ENCODE measurements around the gene PELI2.
A peak's percentile ranks its signal among the peaks of the same experiment; 100 is the strongest.

Gene PELI2, protein sequence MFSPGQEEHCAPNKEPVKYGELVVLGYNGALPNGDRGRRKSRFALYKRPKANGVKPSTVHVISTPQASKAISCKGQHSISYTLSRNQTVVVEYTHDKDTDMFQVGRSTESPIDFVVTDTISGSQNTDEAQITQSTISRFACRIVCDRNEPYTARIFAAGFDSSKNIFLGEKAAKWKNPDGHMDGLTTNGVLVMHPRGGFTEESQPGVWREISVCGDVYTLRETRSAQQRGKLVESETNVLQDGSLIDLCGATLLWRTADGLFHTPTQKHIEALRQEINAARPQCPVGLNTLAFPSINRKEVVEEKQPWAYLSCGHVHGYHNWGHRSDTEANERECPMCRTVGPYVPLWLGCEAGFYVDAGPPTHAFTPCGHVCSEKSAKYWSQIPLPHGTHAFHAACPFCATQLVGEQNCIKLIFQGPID

DNA sequence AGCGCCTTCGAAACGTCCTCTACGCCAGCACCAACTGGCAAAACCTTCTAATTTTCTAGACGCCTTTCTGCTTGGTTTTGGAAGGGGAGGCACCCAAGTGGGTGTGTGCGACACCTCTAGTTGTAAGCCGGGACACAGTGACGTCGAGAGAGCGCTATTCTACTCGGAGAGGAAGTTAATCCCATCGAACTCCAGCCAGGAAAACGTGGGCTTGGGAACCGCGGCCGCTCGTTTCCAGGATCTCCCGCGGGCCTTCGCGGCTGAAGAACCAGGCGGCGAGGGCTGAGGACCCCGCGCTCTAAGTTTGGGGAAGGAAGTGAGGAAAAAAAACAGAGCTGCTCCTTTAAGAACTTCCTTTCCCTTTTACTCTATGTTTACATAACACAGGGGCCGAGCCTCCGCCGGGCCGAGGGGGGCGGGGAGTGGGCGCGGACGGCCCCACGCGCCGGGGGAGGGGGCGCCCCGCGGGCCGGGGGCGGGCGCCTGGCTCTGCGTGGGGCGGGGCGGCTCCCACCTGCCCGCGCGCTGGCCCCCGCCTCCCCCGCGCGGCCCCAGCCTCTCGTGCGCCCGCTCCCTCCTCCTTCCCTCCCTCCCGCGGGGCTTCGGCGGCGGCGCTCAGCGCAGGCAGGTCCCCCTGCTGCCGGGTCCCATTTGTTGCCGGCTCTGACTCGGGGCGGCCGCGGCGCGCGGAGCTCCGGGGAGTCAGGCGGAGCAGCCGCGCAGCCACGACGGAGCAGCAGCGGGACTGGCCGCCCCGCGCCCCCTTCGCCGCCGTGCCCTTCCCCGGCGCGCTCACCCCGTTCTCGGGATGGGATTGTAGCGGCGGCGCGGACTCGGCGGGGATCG, at the start of gene PELI2:
TSS of gene PELI2 (plus strand) at position 647 of the 846 bp plus-strand sequence. CDS start 250 bp downstream, outside the sequence.
- DNase-seq (ENCODE audit: low spot score): peak; percentile 83

DNA sequence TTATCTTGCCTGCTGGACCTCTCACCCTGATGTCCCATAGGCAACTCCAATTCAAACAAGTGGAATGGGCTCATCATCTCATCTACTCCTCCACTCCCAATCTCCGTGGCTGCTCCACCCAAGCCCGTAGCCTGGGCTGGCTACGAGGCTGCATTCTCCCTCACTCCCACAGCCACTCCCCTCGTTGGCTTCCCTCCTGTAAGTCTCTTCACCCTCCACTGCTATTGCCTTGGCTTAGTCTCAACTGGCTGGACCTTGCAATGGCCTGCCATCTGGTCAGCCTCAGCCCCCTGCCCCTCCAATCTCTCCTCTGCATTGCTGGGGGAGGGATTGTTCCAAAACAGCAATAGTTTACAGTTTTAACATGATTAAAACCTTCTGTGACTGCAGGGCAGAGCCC, 44.4 kb upstream of the PELI2 start:
- no peak for DNase-seq (ENCODE audit: low spot score)

DNA sequence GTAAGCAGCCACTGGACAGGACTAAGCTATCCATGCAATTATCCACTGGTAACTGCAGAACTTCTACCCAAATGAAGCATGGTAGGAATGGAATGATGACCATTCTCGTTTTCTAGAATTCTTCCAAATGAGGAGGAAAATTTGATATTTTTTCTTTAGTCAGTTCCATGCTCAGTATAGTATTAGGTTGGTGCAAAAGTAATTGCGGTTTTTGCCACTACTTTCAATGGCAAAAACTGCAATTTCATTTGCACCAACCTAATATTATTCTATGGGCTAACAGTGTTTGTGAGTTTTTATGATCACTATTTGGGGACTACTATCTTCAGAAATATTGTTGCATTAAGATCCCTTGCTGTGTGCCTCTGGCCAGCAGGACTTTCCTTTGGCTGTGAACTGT, 42.9 kb upstream of the PELI2 start:
- no peak for DNase-seq (ENCODE audit: low spot score)

DNA sequence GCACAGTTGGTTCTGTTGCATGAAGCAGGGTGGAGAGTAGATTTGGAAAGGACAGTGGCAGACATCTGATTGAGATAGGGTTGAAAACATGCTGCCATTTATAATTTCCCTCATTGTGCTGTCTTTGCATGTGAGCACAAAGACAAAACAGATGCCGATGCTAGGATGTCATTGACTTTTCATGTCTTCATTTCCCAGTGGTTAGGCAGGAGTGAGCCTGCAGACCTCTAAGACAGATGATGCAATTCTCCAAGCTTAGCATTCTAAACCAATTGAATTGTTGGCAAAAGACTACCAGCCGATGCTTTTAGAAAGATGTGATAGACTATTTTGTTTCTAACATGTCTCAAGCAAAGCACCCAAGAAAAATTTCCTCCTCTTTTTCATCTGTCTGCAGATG, 37.1 kb upstream of the PELI2 start:
- DNase-seq (ENCODE audit: low spot score): no peak

DNA sequence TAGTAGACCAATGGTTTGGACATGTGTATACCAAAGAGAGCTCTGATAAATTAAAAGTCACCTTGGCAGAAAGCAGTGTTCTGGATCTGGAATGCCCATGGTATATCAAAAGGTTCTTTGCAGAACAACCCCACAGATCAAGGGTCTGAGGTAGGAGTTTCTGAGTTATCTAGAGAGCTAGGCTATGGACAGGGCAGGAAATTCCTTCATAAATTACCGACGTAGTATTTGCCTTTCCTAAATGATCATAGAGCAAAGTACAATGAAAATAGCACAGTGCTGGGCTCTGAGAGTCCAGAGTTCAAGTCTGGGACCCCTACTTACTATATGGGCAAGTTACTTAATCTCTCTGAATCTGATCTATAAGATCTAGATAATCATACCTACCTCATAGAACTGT, 35.3 kb upstream of the PELI2 start:
- DNase-seq (ENCODE audit: low spot score): no peak

DNA sequence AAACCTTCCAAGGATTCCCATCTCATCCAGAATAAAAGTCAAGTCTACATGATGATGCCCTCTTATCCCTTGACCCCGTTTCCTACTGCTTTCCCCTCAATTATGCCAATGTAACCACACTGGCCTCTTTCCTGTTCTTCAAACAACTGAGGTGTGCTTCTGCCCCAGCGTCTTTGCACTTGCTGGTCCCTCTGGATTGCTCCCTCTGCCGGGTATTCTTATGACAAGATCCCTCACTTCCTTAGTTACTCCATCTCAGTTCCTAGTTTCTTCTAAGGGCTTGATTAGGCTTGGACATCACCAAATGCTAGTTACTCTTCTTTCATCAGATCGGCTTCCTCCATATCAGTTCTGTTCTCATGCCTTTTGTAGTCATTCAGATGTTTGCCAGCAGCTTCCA, 32.7 kb upstream of the PELI2 start:
- DNase-seq (ENCODE audit: low spot score): no peak

DNA sequence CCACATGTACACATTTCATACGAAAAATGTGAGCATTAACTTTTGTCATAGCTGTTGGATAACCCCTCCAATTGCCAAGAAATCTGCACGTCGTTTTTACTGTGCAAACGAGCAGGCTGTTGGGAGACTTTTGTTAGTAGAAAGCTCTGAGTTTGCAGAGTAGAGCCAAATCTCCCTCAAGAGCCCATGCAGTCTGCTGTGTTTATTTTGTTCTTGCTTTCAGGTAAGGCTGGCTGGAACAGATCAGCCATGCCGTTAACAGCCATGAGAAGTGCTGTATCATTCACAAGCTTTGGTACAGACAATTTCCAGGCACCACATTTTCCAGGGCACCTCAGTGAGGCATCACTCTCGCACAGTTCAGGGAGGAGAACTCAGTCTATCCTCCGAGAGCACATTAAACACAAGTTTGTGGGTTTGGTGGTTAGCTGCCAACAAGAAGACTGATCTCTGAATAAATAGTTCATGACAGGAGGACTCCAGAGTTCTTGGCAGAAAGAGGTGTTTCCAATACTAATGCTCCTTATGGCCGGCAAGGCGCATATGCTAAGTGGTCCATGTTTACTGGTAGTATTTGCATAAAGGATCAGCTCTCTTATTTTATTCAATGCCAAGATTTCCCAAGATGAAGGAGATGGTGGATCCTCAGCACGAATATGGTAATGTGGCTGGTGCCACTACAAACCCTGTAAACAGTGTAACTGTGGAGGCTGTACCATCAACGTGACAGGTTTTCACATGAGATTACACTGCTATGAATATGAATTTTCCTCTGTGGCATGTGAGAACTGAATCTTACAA, 30.3 kb upstream of the PELI2 start:
- DNase-seq (ENCODE audit: low spot score): no peak

DNA sequence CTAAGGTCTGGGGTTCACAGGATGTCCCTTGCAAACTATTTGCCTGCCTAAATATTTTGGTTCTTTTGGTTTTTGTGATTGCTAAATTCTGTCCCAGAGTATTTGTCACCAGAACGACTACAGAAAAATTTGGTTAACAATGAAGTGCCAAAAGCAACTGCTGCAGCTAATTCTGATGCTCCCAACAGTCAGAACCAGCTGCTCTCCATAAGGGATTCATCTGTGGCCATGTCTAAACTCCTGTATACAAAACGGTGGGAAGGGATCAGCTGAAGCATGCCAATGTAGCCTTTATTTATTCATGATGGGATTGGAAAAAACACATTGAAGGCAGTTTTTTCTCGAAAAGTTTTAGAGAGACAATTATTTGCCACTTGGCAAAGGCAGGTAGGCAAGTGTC, 29.3 kb upstream of the PELI2 start:
- DNase-seq (ENCODE audit: low spot score): no peak

DNA sequence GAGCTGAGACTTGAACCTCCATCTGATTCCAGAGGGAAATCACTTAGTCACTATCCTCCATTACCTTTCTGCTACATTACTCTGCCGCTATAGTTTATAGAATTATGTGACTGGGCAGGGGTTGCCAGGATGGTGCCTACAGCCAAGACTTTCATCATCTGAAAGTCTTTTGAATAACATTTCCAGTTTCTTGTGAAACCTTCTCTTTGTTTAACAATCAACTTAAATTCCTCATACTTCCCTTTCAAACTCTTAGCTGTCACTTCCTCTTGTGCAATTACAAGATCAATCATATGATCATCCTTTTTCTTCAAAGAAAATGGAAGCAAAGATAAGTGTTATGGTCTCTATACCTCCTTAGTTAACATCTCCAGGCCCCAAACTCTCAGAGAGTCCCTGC, 25.4 kb upstream of the PELI2 start:
- DNase-seq (ENCODE audit: low spot score): no peak

DNA sequence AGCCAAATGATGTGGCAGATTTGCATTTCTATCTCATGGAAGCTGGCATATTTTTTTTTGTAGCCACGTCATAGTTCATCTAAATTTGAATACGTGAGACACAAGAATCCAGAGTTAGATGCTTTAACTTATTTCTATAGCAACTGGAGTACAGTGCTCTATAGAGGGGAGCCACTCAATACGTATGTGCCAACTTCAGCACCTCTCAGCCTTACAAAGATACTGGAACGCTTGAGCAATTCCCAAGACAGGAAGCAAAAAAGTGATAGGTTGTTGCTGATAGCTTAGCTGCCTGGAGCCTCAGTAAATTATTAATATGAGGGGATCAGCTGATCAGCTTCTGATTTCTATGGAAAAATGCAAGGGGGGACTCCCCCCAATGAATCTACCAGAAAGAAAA, 24.1 kb upstream of the PELI2 start:
- DNase-seq (ENCODE audit: low spot score): no peak

DNA sequence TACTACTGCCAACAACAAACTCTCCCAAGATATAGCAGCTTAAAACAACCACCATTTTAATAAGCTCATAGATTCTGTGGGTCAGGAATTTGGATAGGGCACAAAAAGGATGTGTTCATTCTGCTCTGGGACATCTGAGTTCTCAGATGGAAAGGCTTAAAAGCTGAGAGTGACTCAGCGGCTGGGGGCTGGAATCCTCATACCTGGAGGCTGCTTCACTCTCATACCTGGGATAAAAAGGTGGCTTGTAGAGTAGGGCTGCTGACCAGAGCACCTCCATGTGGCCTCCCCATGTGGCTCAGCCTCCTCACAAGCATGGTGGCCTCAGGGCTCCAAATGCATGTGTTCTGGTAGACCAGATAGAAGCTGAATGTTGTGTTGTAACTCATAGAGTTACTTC, 20.2 kb upstream of the PELI2 start:
- DNase-seq (ENCODE audit: low spot score): no peak

DNA sequence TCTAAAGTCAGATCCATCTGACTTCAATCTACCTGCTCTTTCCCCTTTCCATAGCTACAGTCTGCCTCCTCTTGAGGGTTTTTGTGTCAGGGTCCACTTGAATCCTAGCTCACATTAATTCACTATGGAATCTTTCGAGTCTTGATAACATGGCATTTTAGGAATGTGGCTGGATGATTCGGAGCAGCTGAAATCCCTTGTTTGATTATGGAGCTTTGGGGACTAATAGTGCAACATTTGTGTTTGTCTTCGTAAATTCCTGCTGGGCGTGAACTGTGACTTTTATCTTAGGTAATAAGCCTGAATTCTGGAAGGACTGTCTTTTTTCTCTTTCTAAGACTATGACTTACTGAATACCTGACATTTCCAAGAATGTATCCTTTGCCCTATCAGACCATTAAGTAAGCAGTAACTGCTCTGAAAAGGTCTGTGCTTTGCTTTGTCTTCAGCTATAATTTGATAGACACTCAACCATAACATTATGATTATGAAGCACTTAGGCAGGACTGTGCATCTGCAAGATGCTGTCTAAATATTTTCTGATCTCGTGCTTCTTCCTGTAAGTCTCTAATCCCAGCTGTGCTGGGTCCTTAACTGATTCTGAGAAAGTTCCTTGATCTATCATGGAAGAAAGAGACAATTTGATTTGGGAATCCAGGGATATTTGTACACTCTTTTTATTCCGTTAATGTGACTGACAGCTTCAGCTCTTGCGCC, 19.0 kb upstream of the PELI2 start:
- no peak for DNase-seq (ENCODE audit: low spot score)

DNA sequence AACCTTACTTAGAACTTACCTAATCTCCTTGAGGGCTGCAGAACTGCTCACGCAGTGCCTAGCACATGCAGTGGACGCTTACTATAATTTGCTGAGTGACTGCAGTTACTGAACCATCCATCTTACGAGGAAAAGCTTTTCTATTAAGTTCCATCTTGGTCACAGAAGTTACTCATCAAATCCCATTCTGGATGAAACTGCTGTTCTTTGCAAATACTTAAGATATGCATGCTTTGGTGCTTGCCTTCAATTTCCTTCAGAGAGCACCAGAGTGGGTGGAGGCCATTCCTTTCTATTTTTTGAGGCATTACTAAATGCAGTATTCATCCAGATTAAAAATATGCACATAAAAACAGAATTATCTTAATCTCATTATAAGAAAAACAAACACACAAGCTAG, 17.7 kb upstream of the PELI2 start:
- DNase-seq (ENCODE audit: low spot score): no peak

DNA sequence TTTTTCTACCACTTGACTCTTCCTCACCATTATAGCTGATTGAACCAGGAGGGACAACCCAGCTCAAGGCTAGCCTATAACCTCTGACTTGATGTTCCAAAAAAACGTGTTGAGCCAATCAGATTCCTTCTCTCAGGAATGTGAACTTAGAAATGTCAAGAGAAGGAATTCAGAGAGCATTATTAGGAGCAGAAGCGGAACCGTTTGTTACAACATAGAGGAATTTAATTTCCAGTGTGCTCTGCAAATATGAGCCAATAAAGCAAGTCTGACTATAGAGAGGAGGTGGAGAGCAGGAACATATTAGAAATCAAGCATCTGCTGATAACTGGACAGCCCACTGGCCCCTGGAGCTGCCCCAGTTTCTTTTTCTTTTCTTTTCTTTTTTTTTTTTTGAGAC, 15.3 kb upstream of the PELI2 start:
- DNase-seq (ENCODE audit: low spot score): no peak

DNA sequence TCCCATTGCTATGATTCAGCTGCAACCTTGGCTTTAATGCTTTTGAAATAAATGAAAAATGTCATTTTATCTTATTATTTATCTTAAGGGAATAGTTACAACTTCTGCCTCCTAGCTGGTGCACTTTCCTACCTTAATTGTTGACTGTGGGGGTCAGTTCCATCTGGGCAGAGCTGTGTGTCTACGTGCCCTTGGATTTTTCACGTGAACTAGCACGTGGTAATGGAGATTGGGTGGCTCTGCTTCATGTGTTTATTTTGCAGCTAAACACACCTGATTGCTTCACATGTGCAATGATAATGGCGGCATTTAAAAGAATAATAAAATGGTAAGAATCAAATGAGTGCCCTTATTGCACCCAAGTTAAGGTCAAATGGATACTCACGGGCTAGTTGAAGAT, 10.6 kb upstream of the PELI2 start:
- DNase-seq (ENCODE audit: low spot score): no peak

DNA sequence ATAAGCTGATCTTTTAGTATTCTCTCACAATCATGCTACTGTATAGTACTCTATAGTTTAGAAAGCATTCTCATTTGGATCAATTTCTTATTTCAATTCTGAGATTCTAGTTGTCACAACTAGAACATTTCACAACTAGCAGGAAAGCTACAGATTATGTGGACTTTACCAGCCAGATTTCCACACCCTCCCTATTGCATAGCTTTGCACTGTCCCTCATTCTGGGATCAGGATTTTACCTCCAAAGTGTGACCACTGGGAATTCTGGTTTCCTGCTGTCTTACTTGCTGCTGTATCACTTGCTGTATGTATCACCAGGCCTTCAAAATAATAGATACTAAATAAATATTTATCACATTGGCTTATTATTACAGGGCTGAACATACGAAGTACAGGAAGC, 10.2 kb upstream of the PELI2 start:
- DNase-seq (ENCODE audit: low spot score): no peak

DNA sequence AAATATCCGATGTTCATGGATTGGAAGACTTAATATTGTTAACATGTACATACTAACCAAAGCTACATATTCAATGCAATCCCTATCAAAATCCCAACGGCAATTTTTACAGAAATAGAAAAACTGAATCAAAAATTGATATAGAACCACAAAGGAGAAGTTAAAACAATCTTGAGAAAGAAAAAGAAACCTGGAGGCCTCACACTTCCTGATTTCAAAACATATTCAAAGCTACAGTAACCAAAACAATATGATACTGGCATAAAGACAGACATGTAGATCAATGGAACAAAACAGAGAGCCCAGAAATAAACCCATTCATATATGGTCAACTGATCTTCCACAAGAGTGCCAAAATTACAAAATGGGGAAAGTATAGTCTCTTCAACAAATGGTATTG, 5.4 kb upstream of the PELI2 start:
- DNase-seq (ENCODE audit: low spot score): no peak

DNA sequence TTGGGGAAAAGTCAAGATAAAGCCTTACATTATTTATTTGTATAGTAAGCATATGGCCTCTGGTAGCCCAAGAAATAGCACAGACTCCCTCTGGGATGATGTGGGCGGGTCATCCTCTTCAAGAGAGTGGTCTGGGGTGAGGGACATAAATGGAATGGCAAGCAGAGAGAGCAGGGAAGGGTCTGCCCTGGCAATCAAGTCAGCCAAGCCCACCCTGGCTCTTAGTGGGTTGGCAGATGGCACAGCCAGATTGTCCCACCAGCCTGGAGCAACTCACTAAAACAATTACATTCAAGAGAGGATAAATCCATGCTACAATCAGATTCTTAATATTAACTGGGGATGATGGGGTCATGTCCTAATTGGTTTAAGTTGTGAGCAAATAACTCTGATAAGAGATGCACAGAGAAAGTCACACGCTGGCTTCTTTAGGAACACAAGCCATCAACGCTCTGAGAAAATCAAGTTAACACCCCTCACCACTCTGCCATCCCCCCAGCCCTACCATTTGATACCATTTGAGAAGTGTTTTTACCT, 2.8 kb upstream of the PELI2 start:
- no peak for DNase-seq (ENCODE audit: low spot score)

DNA sequence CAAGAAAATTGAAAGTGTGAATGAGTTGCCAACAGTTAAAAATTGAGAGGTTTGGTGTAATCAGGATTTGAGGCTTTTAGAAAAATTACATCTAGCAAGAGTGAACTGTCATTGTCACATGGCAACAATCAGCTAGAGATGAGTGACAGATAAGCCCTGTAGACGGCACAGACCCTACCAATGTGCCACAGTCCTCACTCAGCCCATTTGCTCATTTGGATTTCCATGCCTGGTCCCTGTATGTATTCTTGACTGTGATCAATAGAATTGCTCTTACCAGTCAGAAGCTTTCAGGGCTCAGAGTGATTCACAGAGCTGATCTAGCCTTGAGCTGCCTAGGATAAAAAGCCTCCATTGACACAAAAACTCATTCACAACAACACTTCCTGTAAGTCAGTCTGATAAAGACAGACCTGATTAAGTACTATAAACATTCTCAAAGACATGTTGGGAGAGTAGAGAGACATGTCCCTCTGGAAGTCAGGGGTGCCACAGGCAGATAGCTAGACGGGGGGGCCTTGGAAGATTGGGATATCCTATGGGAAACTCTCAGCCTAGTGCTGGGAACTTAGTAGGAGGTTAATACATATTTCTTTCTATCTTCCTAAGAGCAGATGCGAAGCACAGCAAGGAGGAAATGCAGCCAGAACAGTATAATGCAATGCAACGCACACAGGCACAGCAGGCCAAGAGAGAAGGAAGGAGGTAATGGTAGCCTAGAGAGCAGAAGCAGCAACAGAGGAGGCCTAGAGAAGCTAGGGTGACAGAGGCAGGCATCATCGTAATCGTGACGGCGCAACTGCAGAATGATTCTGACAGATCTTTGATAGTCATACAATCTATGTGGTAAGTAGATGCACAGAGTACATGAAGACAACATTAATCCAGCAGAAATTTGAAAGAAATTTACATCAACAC, 2.0 kb upstream of the PELI2 start:
- peak; percentile 14 for DNase-seq (ENCODE audit: low spot score)

DNA sequence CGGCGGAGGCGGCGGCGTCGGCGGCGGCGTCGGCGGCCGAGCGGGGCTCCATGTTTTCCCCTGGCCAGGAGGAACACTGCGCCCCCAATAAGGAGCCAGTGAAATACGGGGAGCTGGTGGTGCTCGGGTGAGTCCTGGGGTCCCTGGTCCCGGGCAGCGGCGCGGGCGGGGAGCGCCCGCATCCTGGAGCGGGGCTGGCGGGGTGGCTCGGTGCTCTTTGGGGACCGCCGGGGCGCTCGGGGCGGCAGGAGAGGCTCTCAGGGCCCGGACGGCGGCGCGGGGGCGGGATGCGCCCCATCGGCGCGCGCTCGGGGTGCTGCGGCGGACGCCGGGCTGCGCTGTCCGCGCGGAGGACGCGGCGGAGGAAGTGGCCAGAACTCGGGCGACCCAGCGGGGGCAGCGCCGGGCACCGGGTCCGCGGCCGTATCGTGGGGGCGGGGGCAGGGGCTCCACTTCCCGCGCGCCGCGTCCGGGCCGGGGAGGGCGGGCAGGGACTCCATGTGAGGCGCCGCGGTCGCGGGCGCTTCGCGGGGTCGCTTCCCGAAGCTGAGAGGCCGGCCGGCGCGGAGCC, 485 bp downstream of the PELI2 start:
- DNase-seq (ENCODE audit: low spot score): no peak

All from CD4-positive, alpha-beta T cell treated with Interleukin-15 for 4 hours (primary cell).